HG03095 (cell line): Measurements from ENCODE around the gene NPTX2.

Experiments used
- ATAC-seq: cut with Tn5 transposase; IDR thresholded peaks from one replicate; pipeline ENCODE4 v1.9.1; 2021; ENCODE audit warnings: moderate library complexity; ENCODE audit not compliant: unreplicated experiment

NPTX2 gene

GRCh38 chr7:98653601-98654310 is 36.7 kb downstream of the NPTX2 start:
- no peak for ATAC-seq

GRCh38 chr7:98654524-98655272 is 37.6 kb downstream of the NPTX2 start:
- ATAC-seq, result no peak

GRCh38 chr7:98655611-98656010 is 38.5 kb downstream of the NPTX2 start:
- no peak for ATAC-seq

- no peak for ATAC-seq
Observed at GRCh38 chr7:98656899-98657298, 39.8 kb downstream of the NPTX2 start.

- ATAC-seq, result no peak
Observed at GRCh38 chr7:98657736-98658135, 40.7 kb downstream of the NPTX2 start.

GRCh38 chr7:98659756-98660155 is 42.7 kb downstream of the NPTX2 start:
- no peak for ATAC-seq

- no peak for ATAC-seq
Observed at GRCh38 chr7:98661607-98662006, 44.5 kb downstream of the NPTX2 start.

- no peak for ATAC-seq
Observed at GRCh38 chr7:98662289-98662688, 45.2 kb downstream of the NPTX2 start.

- ATAC-seq, result no peak
Observed at GRCh38 chr7:98664882-98665281, 47.8 kb downstream of the NPTX2 start.

- no peak for ATAC-seq
Observed at GRCh38 chr7:98668255-98668654, 51.2 kb downstream of the NPTX2 start.

GRCh38 chr7:98669329-98670000 is 52.4 kb downstream of the NPTX2 start:
- no peak for ATAC-seq

GRCh38 chr7:98670186-98670585 is 53.1 kb downstream of the NPTX2 start:
- no peak for ATAC-seq

GRCh38 chr7:98671733-98672331 is 54.7 kb downstream of the NPTX2 start:
- ATAC-seq, result no peak

- no peak for ATAC-seq
Observed at GRCh38 chr7:98674461-98674860, 57.4 kb downstream of the NPTX2 start.

- ATAC-seq, result no peak
Observed at GRCh38 chr7:98674881-98675280, 57.8 kb downstream of the NPTX2 start.

- ATAC-seq, result no peak
Observed at GRCh38 chr7:98678215-98678614, 61.1 kb downstream of the NPTX2 start.
